ENCODE data around the gene LPCAT1.

The LPCAT1 gene

GRCh38 chr5:1443991-1444360 lies 79.8 kb downstream of the LPCAT1 start:
- no peak for DNase-seq

- no peak for DNase-seq
Observed at GRCh38 chr5:1443171-1443570, 80.6 kb downstream of the LPCAT1 start.

- DNase-seq: no peak
Observed at GRCh38 chr5:1442222-1443145, 81.3 kb downstream of the LPCAT1 start.

GRCh38 chr5:1441166-1441865 lies 82.4 kb downstream of the LPCAT1 start:
- DNase-seq: no peak

- no peak for DNase-seq
Observed at GRCh38 chr5:1440098-1440493, 83.7 kb downstream of the LPCAT1 start.

GRCh38 chr5:1439388-1440097 lies 84.2 kb downstream of the LPCAT1 start:
- no peak for DNase-seq

- no peak for DNase-seq
Observed at GRCh38 chr5:1438871-1439270, 84.9 kb downstream of the LPCAT1 start.

- no peak for DNase-seq
Observed at GRCh38 chr5:1437876-1438559, 85.7 kb downstream of the LPCAT1 start.

GRCh38 chr5:1437226-1437829 lies 86.4 kb downstream of the LPCAT1 start:
- DNase-seq: no peak

GRCh38 chr5:1436681-1437080 lies 87.1 kb downstream of the LPCAT1 start:
- DNase-seq: no peak

GRCh38 chr5:1436036-1436435 lies 87.7 kb downstream of the LPCAT1 start:
- DNase-seq: no peak

GRCh38 chr5:1435369-1435768 lies 88.4 kb downstream of the LPCAT1 start:
- no peak for DNase-seq

- no peak for DNase-seq
Observed at GRCh38 chr5:1432296-1432695, 91.5 kb downstream of the LPCAT1 start.

- no peak for DNase-seq
Observed at GRCh38 chr5:1431896-1432295, 91.9 kb downstream of the LPCAT1 start.

GRCh38 chr5:1431021-1431811 lies 92.5 kb downstream of the LPCAT1 start:
- DNase-seq: no peak

GRCh38 chr5:1430121-1430795 lies 93.5 kb downstream of the LPCAT1 start:
- no peak for DNase-seq

GRCh38 chr5:1429496-1429895 lies 94.3 kb downstream of the LPCAT1 start:
- no peak for DNase-seq

GRCh38 chr5:1429066-1429465 lies 94.7 kb downstream of the LPCAT1 start:
- no peak for DNase-seq

- no peak for DNase-seq
Observed at GRCh38 chr5:1428107-1428506, 95.7 kb downstream of the LPCAT1 start.

GRCh38 chr5:1424716-1425115 lies 99.0 kb downstream of the LPCAT1 start:
- DNase-seq: no peak
